ENCODE results near the gene PFDN6. TPM values are rescaled to one million over a fixed set of nuclear protein-coding genes. Genes with fewer than 3 reads are reported as not detected.

PFDN6 gene
- polyA plus RNA-seq, 1 donor (not counting 4 experiments of a cell fraction or from before 2014, with no cell fraction given) = 106 TPM

- Histone ChIP-seq H4K20me1 (ENCODE audit: control insufficient read depth, extremely low read depth, insufficient read depth, low read length) (no peaks in the 10 kb centered on the region), H2AFZ (ENCODE audit: control insufficient read depth, low read length) (no peak overlapping the region), H3K36me3 (ENCODE audit: control insufficient read depth in 2 of 2, extremely low read depth in 1 of 2, insufficient read depth in 2 of 2, low read length in 2 of 2) (peaks cover 26 to 38% of the 10 kb centered on the region in 2 experiments), H3K79me2 (ENCODE audit: control insufficient read depth, insufficient read depth, low read length) (peaks cover 38% of the 10 kb centered on the region), H3K9me1 (ENCODE audit: control insufficient read depth, extremely low read depth, insufficient read depth, low read length) (no peaks in the 10 kb centered on the region), H3K9ac (ENCODE audit: control insufficient read depth, extremely low read depth, insufficient read depth, low read length) (no peak overlapping the region), H3K9me3 (ENCODE audit: control insufficient read depth, low read depth, low read length) (no peaks in the 10 kb centered on the region), H3K4me3 (ENCODE audit: control insufficient read depth in 2 of 3, extremely low read depth in 1 of 3, insufficient read depth in 2 of 3, low read depth in 1 of 3, low read length in 3 of 3) (no peak overlapping the region), H3K4me2 (ENCODE audit: control insufficient read depth, extremely low read depth, insufficient read depth, low read depth, low read length) (no peak overlapping the region), H3K4me1 (ENCODE audit: control insufficient read depth, extremely low read depth, insufficient read depth, low read length) (peaks cover 25% of the 10 kb centered on the region), H3K27me3 (ENCODE audit: control insufficient read depth, extremely low read depth, insufficient read depth, low read length) (no peaks in the 10 kb centered on the region), H3K27ac (ENCODE audit: control insufficient read depth, insufficient read depth, low read length) (no peak overlapping the region)
- DNase-seq (ENCODE audit: low read depth, low spot score) (no peak), FAIRE-seq (no peak)
- TF ChIP-seq, protein P1, sequence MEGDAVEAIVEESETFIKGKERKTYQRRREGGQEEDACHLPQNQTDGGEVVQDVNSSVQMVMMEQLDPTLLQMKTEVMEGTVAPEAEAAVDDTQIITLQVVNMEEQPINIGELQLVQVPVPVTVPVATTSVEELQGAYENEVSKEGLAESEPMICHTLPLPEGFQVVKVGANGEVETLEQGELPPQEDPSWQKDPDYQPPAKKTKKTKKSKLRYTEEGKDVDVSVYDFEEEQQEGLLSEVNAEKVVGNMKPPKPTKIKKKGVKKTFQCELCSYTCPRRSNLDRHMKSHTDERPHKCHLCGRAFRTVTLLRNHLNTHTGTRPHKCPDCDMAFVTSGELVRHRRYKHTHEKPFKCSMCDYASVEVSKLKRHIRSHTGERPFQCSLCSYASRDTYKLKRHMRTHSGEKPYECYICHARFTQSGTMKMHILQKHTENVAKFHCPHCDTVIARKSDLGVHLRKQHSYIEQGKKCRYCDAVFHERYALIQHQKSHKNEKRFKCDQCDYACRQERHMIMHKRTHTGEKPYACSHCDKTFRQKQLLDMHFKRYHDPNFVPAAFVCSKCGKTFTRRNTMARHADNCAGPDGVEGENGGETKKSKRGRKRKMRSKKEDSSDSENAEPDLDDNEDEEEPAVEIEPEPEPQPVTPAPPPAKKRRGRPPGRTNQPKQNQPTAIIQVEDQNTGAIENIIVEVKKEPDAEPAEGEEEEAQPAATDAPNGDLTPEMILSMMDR (optimal IDR thresholded peaks at IDR 0.05 in 1 of 3, IDR thresholded peaks at IDR 0.05 in 1 of 3, conservative IDR thresholded peaks at IDR 0.05 in 1 of 3; ENCODE audit: extremely low read depth in 1 of 3, insufficient read depth in 2 of 3, low read length in 3 of 3) = no peak
- no peak for TF ChIP-seq EZH2 (IDR thresholded peaks at IDR 0.05; ENCODE audit: low read length)
- dilution Hi-C loops (cut with MboI; ENCODE audit: extremely low pct_ligation_motif_present, low sequenced_read_pairs) = no loop called here
These were observed 3.7 kb downstream of the PFDN6 start for GRCh38 chr6:33292996-33293682.

DNA sequence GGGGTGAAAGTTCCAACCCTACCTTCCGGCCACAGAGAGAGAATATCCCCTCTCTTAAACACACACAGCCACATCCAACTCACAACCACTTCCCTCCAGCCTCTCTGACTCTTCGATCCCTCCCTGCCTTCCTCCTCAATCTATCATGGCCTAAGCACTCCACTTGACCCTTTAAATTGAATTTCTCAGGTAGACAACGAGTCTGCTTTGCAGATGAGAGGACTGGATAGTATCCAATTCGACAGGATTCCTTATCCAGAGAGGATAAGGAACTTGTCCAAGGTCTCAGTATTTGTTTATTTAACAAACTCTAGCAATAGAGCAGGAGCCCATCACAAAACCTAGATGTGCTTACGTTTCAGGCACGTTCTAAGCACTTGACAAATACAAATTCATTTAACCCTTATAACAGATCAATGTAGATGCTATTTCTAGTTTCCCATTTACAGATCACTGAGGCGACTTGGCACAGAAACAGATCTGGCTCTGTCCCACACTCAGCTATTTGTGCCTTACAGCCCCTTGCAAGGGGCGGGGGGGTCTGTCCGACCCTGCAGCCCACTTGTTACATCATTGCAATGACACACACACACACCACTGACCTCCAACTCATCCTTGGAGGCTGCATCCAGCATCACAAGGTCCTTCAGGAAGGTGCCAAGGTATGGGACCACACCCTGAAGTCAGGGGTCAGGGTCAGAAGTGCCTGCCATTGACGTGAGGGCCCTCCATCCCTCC lies 4.9 kb downstream of the PFDN6 start:
- DNase-seq (ENCODE audit: low read depth, low spot score) (no peak), FAIRE-seq (no peak)
- Histone ChIP-seq H3K27me3 (ENCODE audit: control insufficient read depth, extremely low read depth, insufficient read depth, low read length) (no peaks in the 10 kb centered on the region), H3K4me1 (ENCODE audit: control insufficient read depth, extremely low read depth, insufficient read depth, low read length) (peaks cover 24% of the 10 kb centered on the region), H3K9me3 (ENCODE audit: control insufficient read depth, low read depth, low read length) (no peaks in the 10 kb centered on the region), H3K9me1 (ENCODE audit: control insufficient read depth, extremely low read depth, insufficient read depth, low read length) (no peaks in the 10 kb centered on the region), H3K36me3 (ENCODE audit: control insufficient read depth in 2 of 2, extremely low read depth in 1 of 2, insufficient read depth in 2 of 2, low read length in 2 of 2) (peaks cover 26 to 34% of the 10 kb centered on the region in 2 experiments), H2AFZ (ENCODE audit: control insufficient read depth, low read length) (no peak overlapping the region), H3K79me2 (ENCODE audit: control insufficient read depth, insufficient read depth, low read length) (peaks cover 29% of the 10 kb centered on the region), H3K4me2 (ENCODE audit: control insufficient read depth, extremely low read depth, insufficient read depth, low read depth, low read length) (no peak overlapping the region), H4K20me1 (ENCODE audit: control insufficient read depth, extremely low read depth, insufficient read depth, low read length) (no peaks in the 10 kb centered on the region), H3K4me3 (ENCODE audit: control insufficient read depth in 2 of 3, extremely low read depth in 1 of 3, insufficient read depth in 2 of 3, low read depth in 1 of 3, low read length in 3 of 3) (no peak overlapping the region), H3K27ac (ENCODE audit: control insufficient read depth, insufficient read depth, low read length) (no peak overlapping the region), H3K9ac (ENCODE audit: control insufficient read depth, extremely low read depth, insufficient read depth, low read length) (no peak overlapping the region)
- dilution Hi-C loops (cut with MboI; ENCODE audit: extremely low pct_ligation_motif_present, low sequenced_read_pairs) = no loop called here
- TF ChIP-seq, protein P1 (optimal IDR thresholded peaks at IDR 0.05 in 1 of 3, IDR thresholded peaks at IDR 0.05 in 1 of 3, conservative IDR thresholded peaks at IDR 0.05 in 1 of 3; ENCODE audit: extremely low read depth in 1 of 3, insufficient read depth in 2 of 3, low read length in 3 of 3) = no peak
- no peak for TF ChIP-seq EZH2 (IDR thresholded peaks at IDR 0.05; ENCODE audit: low read length)
